HG02759 (cell line): ENCODE results near the gene SMYD1.
A peak's percentile ranks its signal among the peaks of the same experiment; 100 is the strongest.
"Not testable (repeated sequence)": the region's sequence is repeated elsewhere in the genome, so short reads cannot be mapped to it uniquely, and the experiment has no call there.

Source experiments
- ATAC-seq: cut with Tn5 transposase; IDR thresholded peaks from one replicate; pipeline ENCODE4 v1.9.1; 2021; ENCODE audit warnings: mild to moderate bottlenecking, moderate library complexity; ENCODE audit not compliant: unreplicated experiment

The SMYD1 gene

DNA sequence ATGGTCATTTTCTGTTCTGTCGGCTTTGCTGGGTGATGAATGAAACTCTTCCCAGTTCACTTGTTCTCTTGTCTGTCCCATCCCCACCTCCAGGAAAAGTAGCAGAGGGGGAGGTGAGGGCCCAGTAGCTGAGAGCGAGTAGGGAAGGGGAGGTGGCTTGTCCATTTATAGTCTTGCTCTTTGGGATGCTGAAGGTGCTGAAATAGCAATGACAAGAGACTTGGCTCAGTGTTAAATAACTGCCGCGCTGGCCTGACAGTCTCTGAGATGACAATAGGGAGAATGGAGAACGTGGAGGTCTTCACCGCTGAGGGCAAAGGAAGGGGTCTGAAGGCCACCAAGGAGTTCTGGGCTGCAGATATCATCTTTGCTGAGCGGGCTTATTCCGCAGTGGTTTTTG lies at the start of gene SMYD1:
Gene SMYD1, plus strand, starts transcription at position 228 of the 400 bp plus-strand sequence. Its CDS starts 40 bp downstream, at position 268.
- ATAC-seq, result no peak

DNA sequence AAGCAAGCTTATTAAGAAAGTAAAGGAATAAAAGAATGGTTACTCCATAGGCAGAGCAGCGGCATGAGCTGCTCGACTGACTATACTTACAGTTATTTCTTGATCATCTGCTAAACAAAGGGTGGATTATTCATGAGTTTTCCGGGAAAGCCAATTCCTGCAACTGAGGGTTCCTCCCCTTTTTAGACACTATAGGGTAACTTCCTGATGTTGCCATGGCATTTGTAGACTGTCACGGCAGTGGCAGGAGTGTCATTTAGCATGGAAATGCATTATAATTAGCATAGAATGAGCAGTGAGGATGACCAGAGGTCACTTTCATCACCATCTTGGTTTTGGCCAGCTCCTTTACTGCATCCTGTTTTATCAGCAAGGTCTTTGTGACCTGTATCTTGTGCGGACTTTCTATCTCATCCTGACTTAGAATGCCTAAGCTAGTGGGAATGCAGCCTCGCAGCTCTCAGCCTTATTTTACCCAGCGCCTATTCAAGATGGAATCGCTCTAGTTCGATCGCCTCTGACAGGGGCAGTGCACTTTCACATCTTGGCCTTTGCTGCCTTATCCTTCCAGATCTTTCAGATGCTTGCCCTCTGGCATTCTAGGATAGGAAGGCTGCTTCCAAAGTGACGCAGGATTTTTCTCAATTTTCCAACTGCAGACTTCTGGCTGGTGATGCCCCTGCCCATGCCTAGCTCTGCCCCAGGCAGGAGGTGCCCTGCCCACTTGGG lies 49.4 kb upstream of the SMYD1 start:
- not testable (repeated sequence) for ATAC-seq

DNA sequence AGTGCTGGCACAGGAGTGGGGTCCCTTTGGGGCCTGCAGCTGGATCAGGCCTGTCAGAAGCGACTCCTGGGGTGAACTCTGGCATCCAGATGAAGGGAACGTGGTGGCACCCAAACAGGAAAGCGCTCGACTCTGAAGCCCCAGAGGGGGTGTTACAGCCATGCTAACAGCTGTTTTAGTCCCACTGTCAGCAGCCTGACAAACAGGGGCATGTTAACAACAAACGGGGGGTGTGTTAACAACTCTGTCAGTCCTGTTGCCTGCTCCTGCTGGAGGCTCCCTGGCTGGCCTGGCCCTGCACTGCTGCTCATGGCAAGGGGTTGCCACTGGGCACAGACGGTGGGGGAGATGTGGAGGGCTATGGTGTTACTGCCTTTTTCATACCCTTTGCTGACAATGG lies 48.7 kb upstream of the SMYD1 start:
- no peak for ATAC-seq

DNA sequence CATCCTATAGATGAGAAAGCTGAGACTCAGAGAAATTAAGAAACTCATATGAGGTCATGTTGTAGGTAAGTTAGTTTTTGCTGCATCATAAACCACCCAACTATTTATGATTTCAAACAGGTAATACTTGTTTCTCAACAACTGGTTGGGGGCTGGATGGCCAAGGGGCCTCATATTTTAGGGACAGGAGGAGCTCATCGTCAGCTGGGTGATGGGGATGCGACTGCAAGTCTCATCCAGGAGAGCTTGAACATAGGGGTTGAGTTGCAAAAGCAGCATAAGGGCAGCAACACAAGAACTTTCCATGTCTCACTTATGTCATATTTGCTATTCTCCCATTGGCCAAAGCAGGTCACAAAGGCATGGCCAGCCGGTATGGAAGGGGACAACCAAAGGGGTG lies 47.6 kb upstream of the SMYD1 start:
- ATAC-seq, result no peak

DNA sequence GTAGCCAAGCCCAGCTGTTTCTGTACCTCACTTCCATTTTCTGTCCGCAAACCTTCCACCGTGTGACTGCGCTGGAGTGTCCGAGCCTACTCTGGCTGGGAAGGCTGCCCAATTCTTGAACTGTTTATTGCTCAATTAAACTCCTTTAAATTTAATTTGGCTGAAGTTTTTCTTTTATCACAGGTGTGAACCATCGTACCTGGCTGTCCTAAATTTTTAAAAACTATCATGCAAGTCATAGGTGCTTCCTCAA lies 45.0 kb upstream of the SMYD1 start:
- no peak for ATAC-seq

DNA sequence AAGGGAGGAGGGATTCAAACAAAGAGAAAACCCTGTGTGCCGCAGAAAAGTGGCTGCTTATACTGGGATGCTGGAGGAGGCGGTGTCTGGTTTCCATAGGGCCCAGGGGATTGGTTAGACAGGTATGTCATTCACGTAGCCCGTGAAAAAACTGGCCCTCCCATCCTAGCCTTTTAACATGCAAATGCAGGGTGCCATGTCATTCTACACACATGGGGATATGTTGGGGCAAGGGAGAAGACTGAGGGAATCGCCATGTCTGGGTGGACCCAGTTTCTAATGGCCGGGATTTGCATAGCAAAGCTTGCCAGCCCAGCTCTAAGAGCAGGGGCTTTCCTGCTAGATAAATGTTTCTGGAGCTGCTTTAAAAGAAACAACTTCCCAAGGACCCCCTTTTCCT lies 43.1 kb upstream of the SMYD1 start:
- ATAC-seq, result no peak

DNA sequence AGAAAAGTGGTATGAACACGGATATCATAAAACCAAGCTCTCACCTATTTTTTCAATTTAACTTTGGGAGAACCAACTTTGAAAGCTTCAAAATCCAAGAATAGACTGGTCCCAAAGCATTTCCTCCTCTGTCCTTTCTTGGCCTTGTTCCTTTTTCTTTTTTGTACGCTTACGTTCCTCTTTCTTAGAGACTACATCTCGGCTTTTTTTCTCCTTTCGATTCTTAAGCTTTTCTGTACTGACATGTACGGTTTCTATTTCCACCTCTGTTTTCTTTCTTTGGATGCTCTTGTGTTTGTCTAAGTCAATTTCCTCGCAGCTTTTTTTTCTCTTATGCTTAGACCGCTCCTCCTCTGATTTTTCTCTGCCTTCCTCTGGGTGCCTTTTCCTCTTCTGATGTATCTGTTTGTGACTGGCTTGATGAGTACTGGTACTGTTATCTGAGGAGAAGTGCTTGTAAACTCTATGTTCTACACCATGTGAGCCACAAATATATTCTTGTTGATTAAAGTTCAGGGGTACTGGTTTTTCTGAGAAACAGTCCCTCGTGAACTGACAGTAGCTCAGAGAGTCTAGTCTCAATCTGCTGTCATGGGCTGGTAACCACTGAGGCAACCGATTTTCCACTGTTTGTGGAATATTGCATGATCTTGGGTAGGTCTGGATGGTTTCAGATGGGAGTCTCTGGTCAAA lies 39.8 kb upstream of the SMYD1 start:
- peak; percentile 47 for ATAC-seq

DNA sequence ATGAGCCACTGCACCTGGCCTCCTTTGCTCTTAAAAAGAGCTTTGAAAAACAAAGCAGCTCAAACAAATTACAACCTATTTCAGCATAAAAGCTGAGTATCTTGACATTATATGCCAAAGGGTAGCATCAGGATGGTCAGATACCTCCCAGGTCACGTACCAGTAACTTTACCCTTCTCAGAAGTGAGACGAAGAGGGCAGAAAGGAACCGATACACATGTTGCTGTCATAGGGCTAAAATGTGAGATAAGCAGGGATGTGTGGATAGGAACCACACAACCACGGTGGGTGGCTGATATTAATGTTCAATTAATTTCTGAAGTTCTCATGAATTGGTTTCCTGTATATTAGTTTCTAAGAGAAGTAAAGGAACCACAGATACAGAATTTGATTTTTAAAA lies 38.7 kb upstream of the SMYD1 start:
- ATAC-seq, result no peak

DNA sequence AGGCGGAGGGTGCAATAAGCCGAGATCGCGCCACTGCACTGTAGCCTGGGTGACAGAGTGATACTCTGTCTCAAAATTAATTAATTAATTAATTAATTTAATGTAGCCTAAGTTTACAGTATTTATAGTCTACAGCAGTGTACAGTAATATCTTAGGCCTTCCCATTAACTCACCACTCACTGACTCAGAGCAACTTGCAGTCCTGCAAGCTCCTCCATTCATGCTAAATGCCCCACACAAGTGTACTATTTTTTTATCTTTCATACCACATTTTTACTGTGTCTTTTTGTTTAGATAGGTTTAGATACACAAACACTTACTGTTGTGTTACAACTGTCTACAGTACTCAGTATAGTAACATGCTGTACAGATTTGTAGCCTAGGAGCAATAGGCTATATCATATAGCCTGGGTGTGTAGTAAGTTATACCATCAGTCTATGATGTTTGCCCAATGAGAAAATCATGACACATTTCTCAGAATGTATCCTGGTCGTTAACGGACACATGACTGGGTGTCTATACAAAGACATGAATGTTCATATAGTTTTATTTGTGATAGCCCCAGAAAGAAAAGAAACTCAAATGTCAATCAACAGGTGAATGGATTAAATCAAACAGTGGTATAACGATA lies 35.4 kb upstream of the SMYD1 start:
- ATAC-seq, result no peak

DNA sequence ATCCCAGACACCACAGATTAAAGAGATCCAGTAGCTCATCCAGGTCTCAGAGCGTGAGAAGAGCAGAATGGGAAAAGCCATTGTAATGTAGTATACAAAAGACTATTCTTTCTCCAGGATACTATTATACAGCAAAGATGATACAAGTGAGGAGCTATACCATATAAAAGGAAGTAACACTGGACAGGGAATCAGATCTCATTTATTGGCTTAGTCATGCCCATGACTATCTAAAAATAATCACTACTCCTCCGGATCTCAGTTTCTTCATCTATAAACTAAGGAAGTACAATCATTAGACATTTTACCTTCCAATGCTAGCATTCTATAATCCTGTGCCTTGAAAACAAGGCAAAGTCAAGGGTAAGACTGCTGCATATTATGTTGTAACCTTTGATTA lies 31.4 kb upstream of the SMYD1 start:
- ATAC-seq, result no peak

DNA sequence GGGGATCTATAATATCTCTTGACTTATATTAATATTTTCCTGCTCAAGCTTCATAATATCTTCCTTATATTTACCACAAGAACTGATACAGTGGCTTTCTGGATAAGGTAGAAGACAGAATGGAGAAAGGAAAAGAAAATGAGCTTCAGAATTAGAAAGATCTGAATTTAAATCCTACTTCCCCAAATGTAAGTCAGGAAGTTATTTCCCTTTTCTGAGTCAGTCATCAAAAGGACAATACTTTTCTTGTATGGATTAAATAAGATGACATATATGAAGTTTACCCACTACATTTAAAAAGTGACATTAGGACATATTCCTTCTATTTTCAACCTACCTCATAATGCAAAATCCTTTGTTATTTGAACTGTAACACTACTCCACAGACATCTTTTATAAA lies 31.0 kb upstream of the SMYD1 start:
- no peak for ATAC-seq

DNA sequence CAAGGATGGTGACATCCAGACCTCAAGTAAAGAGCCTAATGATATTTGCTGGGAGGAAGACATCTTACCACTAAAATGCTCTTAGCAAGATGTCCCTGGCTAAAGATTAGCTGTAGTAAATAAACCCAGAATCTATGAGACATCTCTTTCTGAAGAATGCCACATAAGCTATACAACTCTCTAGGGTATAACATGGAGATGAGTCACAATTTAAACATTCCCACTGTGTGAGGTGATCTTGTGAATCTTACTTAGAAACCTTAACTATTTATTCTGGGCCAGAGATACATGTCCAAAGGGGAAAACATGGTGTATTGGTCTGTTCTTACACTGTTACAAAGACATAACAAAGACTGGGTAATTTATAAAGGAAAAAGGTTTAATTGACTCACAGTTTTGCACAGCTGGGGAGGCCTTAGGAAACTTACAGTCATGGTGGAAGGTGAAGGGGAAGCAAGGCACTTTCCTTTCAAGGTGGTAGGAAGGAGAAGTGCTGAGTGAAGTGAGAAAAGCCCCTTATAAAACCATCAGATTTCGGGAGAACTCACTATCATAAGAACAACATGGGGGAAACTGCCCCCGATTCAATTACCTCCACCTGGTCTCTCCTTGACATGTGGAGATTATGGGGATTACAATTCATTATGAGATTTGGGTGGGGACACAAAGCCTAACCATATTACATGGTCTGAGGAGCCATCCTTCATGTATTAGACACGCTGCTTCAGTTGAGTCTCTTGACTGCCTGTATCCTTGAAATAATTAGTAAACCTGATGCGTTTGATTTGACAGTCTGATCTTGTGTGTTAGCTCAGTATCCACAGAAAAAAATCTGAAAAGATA lies 29.1 kb upstream of the SMYD1 start:
- ATAC-seq, result no peak

DNA sequence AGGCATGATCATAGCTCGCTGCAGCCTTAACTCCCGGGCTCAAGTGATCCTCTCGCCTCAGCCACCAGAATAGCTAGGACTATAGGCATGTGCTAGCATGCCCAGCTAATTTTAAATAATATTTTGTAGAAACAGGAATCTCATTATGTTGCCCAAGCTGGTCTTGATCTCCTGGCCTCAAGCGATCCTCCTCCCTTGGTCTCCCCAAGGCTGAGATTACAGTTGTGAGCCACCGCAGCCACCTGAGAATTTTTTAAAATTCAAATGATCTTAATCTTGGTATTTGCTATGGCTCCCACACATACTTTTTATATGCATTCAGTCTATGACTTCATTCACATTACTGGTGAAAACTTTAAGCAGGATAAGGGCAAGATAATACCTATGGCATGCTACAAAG lies 25.1 kb upstream of the SMYD1 start:
- ATAC-seq, result no peak

DNA sequence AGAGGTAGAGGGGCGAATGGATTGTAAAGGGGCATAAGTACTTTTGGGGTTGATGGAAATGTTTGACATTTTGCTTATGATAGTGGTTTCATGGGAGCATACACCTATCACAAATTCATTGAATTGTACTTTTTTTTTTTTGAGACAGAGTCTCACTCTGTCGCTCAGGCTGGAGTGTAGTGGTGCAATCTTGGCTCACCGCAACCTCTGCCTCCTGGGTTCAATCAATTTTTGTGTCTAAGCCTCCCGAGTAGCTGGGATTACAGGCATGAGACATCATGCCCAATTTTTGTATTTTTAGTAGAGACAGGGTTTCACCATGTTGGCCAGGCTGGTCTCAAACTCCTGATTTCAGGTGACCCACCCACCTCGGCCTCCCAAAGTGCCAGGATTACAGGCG lies 22.1 kb upstream of the SMYD1 start:
- not testable (repeated sequence) for ATAC-seq

DNA sequence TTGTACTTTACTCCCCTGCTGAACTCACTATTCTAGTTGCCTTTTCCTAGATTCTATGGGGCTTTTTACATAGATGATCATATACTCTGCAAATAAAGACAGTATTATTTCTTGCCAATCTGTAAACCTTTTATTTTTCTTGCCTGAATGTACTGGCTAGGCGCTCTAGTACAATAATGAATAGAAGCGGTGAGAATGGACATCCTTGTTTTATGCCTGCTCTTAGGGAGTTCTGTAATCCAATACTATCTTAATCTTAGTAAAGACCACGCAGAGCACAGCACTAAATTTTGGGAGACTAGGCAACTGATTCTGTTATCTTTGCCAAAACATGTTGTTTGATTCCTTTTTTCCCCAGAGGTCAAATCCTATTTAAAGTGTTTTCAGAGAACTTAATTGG lies 19.1 kb upstream of the SMYD1 start:
- ATAC-seq, result no peak

DNA sequence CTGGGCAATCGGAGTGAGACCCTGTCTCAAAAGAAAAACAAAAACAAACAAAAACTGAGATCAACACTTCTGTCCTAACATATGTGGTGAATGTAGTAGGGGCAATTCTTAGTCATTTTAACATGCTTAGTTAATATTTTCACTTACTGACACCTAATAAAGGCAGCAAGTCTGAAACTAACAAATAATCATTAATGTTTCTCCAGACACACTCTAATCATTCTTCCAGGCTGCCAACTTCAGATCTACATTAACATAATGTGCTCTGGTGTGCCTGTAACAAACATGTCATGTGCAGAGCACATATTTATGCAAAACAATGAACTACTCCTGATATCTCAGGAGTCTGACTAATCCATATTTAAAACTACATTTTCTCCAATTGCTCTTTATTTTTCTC lies 18.0 kb upstream of the SMYD1 start:
- ATAC-seq, result no peak

DNA sequence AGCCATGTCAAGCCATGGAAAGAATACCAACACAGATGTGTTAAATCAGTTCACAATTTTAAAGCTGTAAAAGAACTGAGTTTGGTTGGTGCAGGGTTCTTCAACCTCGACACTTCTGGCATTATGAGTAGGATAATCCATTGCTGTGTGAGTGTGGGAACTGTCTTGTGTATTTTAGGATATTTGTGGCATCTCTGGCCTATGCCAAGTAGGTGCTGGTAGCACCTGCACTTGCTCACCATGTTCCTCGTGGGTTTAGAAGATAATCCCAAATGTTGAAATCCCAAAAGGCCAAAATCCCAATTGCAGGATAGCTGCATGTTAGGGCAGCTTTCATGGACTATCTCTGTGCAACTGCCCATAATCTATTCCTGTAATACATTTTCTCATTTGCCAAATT lies 15.8 kb upstream of the SMYD1 start:
- no peak for ATAC-seq

DNA sequence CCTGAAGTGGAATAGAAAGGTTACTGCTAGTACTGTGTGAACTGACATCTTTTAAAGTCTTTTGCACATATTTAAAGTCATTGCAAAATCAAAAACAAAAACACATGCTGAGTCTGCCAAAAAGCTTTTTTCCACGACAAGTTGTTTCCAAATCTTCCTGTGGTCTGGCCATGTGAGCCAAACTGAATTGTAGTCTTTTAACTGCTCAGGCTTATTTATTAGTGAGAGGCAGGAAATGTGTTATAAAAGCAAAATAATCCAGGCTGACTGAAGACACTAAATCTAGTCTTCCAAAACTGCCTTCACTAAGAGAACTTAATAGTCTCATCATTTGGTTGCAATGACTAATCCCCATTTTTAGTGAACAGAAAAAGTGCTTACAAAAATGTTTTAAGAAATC lies 14.3 kb upstream of the SMYD1 start:
- ATAC-seq, result no peak

DNA sequence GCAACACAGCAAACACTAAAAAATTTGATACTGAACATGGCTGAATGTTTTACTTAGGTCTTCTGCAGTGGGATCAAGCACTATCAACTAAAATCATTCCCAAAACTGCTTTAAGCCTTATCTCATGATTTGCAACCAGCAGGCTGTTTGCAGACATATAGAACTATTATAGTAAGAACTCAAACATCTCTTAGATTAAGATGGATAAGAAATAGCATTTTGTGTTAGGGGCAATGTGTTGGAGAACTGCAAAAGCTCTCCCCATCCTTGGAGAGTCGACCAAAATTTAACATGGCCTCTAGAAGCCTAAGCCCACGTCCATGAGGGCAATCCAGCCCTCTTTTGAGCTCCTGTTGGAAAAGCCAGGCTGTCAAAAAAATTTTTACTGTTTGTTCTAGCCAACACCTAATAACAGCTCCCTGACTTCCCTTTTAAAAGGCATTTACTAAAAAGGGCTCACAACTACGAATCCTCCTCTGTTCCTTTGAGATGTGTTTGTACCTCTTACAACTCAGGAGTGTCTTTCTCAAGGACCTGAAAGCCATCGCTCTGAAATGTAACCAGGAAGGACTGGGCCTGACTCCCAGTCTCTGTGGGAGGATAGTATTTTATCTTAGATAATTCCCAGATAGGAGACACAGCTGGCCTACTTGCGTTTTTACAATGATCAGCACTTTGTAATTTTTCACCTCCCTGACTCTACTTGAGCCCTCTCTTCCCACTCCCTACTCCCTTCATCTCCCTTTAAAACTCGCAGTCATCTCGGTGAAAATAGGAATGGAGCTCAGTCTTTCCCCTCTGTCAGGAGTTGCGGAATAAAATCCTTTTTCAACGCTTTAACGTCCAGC lies 13.5 kb upstream of the SMYD1 start:
- ATAC-seq, result no peak

DNA sequence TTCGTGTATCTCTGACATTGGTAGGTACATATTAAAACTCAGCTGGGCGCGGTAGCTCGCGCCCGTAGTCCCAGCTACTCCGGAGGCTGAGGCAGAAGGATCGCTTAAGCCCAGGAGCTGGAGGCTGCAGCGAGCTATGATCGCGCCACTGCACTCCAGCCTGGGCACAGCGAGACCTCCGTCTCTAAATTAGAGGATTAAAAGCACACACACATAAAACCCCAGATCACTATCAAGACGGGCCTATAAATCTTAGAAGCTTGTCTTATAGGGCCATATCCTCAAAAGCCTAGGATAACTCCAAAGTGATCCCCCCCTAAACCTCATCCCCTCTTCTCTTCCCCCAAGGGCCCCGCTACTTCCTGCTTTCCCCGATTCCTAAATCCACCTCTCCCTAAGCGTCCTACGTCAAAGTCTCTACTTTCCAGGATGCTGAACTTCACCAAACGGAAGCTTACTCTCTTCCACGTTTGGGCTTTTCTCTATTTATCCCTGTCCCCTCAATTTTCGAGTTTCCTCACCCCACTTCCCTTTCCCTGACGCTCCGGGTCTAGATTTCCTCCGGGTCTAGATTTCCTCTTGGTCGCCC lies 12.7 kb upstream of the SMYD1 start:
- ATAC-seq, result no peak
